Nephron progenitor cell (in vitro differentiated cells): ENCODE results near the gene AKT2.
A peak's percentile ranks its signal among the peaks of the same experiment; 100 is the strongest.
"Not testable (repeated sequence)": the region's sequence is repeated elsewhere in the genome, so short reads cannot be mapped to it uniquely, and the experiment has no call there.

Experiments used
- DNase-seq: peaks from one replicate; pipeline ENCODE4 v3.0.0; 2021
- H3K27ac Mint-ChIP-seq: 2 replicates; pipeline ENCODE4 v1.8.0; 2021; ENCODE audit warnings: mild to moderate bottlenecking, moderate library complexity, mixed read lengths
- H3K27me3 Mint-ChIP-seq: 2 replicates; pipeline ENCODE4 v1.8.0; 2021; ENCODE audit warnings: mild to moderate bottlenecking, low read depth, mixed read lengths; ENCODE audit not compliant: poor library complexity
- H3K36me3 Mint-ChIP-seq: 2 replicates; pipeline ENCODE4 v1.8.0; 2021; ENCODE audit warnings: low read depth, mixed read lengths
- H3K4me1 Mint-ChIP-seq: 2 replicates; pipeline ENCODE4 v1.8.0; 2021; ENCODE audit warnings: mixed read lengths
- H3K4me3 Mint-ChIP-seq: 2 replicates; pipeline ENCODE4 v1.8.0; 2021; ENCODE audit warnings: mild to moderate bottlenecking, moderate library complexity, mixed read lengths
- H3K9me3 Mint-ChIP-seq: 2 replicates; pipeline ENCODE4 v1.8.0; 2021; ENCODE audit warnings: mild to moderate bottlenecking, moderate library complexity, mixed read lengths
- CTCF ChIP-seq: fragments of 200-600 bp; sonication (generic); IDR thresholded peaks from 2 replicates; pipeline ENCODE4 v1.5.0; 2021; ENCODE audit warnings: antibody characterized with exemption

Gene AKT2

GRCh38 chr19:40284501-40285352 lies at the start of gene AKT2:
Gene AKT2, minus strand, starts transcription at chr19:40285345. Its CDS starts 20,078 bp downstream, at chr19:40265267.
- Mint-ChIP-seq H3K27ac (peak within 1 kb of the TSS; percentile 100), H3K9me3 (no peaks in the 10 kb centered on the region)
- peak; percentile 90 for DNase-seq

GRCh38 chr19:40333083-40333482 lies 47.9 kb upstream of the AKT2 start:
- H3K4me1 Mint-ChIP-seq, H3K27ac Mint-ChIP-seq, DNase-seq, H3K27me3 Mint-ChIP-seq, H3K4me3 Mint-ChIP-seq, H3K9me3 Mint-ChIP-seq: not testable (repeated sequence)
- H3K36me3 Mint-ChIP-seq: peaks cover 37% of the 10 kb centered on the region

More at GRCh38 chr19:40284501-40285352, at the start of gene AKT2:
- Mint-ChIP-seq H3K36me3 (no peaks in the 10 kb centered on the region), H3K27me3 (peaks cover 3% of the 10 kb centered on the region), H3K4me3 (peak within 1 kb of the TSS; percentile 95), H3K4me1 (peaks cover 68% of the 10 kb centered on the region)
- no peak for TF ChIP-seq CTCF

- TF ChIP-seq CTCF: no peak
- H3K36me3 Mint-ChIP-seq: peaks cover 41% of the 10 kb centered on the region
- H3K4me1 Mint-ChIP-seq: no peaks in the 10 kb centered on the region
Observed at GRCh38 chr19:40332669-40333068, 47.5 kb upstream of the AKT2 start.

GRCh38 chr19:40331052-40331451 lies 45.9 kb upstream of the AKT2 start:
- peaks cover 44% of the 10 kb centered on the region for H3K36me3 Mint-ChIP-seq
- H3K27ac Mint-ChIP-seq: no peak overlapping the region
- DNase-seq: no peak
- no peaks in the 10 kb centered on the region for H3K27me3 Mint-ChIP-seq
- no peak overlapping the region for H3K4me3 Mint-ChIP-seq
- H3K4me1 Mint-ChIP-seq: no peaks in the 10 kb centered on the region
- no peak for TF ChIP-seq CTCF
- H3K9me3 Mint-ChIP-seq: no peaks in the 10 kb centered on the region

More at GRCh38 chr19:40332669-40333068, 47.5 kb upstream of the AKT2 start:
- DNase-seq: no peak
- H3K27me3 Mint-ChIP-seq: no peaks in the 10 kb centered on the region
- H3K27ac Mint-ChIP-seq: no peak overlapping the region
- H3K4me3 Mint-ChIP-seq: no peak overlapping the region
- no peaks in the 10 kb centered on the region for H3K9me3 Mint-ChIP-seq

GRCh38 chr19:40326201-40326600 lies 41.1 kb upstream of the AKT2 start:
- TF ChIP-seq CTCF: no peak
- Mint-ChIP-seq H3K4me3 (no peak overlapping the region), H3K27me3 (no peaks in the 10 kb centered on the region), H3K36me3 (peaks cover 54% of the 10 kb centered on the region), H3K9me3 (no peaks in the 10 kb centered on the region), H3K27ac (no peak overlapping the region), H3K4me1 (no peaks in the 10 kb centered on the region)
- DNase-seq: no peak

- no peaks in the 10 kb centered on the region for H3K4me1 Mint-ChIP-seq
- peaks cover 55% of the 10 kb centered on the region for H3K36me3 Mint-ChIP-seq
- no peak overlapping the region for H3K4me3 Mint-ChIP-seq
- peak overlapping the region; percentile 72 for H3K27ac Mint-ChIP-seq
- no peaks in the 10 kb centered on the region for H3K27me3 Mint-ChIP-seq
- TF ChIP-seq CTCF: no peak
- H3K9me3 Mint-ChIP-seq: no peaks in the 10 kb centered on the region
- DNase-seq: no peak
Observed at GRCh38 chr19:40323705-40324104, 38.6 kb upstream of the AKT2 start.
